HEK293 (cell line): ENCODE data around the gene UBE2G2.

Experiments used
- ZNF501 ChIP-seq: fragments of 450-650 bp; formaldehyde crosslinking; IDR thresholded peaks from 2 replicates; pipeline ENCODE4 v1.5.1; 2016; ENCODE audit warnings: missing biosample characterization, missing genetic modification characterization
- TF ChIP-seq, protein P1 (sequence below): fragments of 450-650 bp; formaldehyde crosslinking; conservative IDR thresholded peaks from 2 replicates; pipeline ENCODE4 v1.5.1; 2016; ENCODE audit warnings: low read depth, missing biosample characterization, missing genetic modification characterization
- TF ChIP-seq, protein P2 (sequence below): fragments of 450-650 bp; formaldehyde crosslinking; IDR thresholded peaks from 2 replicates; pipeline ENCODE4 v1.5.1; 2016; ENCODE audit warnings: missing biosample characterization, missing genetic modification characterization

DNA sequence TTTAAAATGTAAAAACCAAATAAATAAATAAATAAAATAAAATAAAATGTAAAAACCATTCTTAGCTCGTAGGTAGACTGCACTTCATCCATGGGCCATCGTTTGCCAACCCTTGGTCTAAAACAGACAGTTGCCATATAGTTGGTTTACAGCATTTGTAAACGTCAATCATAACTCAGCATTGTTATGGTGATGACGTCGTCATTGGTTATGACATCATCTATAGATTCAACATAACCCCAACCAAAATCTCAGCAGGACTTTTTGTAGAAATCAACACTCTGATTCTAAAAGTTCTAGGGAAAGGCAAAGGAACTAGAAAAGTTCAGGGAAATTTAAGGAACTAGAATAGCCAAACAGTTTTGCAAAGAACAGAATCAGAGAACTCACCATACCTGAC is 32.0 kb upstream of the UBE2G2 start:
- TF ChIP-seq ZNF501 (tag by site-specific recombination), result no peak
- TF ChIP-seq, protein P1, sequence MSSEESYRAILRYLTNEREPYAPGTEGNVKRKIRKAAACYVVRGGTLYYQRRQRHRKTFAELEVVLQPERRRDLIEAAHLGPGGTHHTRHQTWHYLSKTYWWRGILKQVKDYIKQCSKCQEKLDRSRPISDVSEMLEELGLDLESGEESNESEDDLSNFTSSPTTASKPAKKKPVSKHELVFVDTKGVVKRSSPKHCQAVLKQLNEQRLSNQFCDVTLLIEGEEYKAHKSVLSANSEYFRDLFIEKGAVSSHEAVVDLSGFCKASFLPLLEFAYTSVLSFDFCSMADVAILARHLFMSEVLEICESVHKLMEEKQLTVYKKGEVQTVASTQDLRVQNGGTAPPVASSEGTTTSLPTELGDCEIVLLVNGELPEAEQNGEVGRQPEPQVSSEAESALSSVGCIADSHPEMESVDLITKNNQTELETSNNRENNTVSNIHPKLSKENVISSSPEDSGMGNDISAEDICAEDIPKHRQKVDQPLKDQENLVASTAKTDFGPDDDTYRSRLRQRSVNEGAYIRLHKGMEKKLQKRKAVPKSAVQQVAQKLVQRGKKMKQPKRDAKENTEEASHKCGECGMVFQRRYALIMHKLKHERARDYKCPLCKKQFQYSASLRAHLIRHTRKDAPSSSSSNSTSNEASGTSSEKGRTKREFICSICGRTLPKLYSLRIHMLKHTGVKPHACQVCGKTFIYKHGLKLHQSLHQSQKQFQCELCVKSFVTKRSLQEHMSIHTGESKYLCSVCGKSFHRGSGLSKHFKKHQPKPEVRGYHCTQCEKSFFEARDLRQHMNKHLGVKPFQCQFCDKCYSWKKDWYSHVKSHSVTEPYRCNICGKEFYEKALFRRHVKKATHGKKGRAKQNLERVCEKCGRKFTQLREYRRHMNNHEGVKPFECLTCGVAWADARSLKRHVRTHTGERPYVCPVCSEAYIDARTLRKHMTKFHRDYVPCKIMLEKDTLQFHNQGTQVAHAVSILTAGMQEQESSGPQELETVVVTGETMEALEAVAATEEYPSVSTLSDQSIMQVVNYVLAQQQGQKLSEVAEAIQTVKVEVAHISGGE (tag by site-specific recombination), result no peak
- TF ChIP-seq, protein P2, sequence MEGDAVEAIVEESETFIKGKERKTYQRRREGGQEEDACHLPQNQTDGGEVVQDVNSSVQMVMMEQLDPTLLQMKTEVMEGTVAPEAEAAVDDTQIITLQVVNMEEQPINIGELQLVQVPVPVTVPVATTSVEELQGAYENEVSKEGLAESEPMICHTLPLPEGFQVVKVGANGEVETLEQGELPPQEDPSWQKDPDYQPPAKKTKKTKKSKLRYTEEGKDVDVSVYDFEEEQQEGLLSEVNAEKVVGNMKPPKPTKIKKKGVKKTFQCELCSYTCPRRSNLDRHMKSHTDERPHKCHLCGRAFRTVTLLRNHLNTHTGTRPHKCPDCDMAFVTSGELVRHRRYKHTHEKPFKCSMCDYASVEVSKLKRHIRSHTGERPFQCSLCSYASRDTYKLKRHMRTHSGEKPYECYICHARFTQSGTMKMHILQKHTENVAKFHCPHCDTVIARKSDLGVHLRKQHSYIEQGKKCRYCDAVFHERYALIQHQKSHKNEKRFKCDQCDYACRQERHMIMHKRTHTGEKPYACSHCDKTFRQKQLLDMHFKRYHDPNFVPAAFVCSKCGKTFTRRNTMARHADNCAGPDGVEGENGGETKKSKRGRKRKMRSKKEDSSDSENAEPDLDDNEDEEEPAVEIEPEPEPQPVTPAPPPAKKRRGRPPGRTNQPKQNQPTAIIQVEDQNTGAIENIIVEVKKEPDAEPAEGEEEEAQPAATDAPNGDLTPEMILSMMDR (tag by site-specific recombination), result no peak
